Right lobe of liver (tissue), 4 donors: Measurements from ENCODE around the gene TUBA8.

Experiments
- POLR2A ChIP-seq: fragments of 450-650 bp; IDR thresholded peaks from one replicate; pipeline ENCODE4 v1.6.1; 2017; ENCODE audit warnings: antibody characterized with exemption, mild to moderate bottlenecking
- TF ChIP-seq, protein P1 (sequence below), 4 donors: fragments of 200-600 bp in 3 of 4; fragments of 450-650 bp in 1 of 4; IDR thresholded peaks; one replicate each; pipeline versions ENCODE4 v1.5.1 to v1.8.0; 2016 to 2022; ENCODE audit warnings: antibody characterized with exemption in 4 of 4, mild to moderate bottlenecking in 2 of 4
- donor health status: DM: no; HTN: no; CAD: no.
- donor health status: DM: no; HTN: no; CAD: no.
- donor health status: DM: no; HTN: yes; CAD: no.

DNA sequence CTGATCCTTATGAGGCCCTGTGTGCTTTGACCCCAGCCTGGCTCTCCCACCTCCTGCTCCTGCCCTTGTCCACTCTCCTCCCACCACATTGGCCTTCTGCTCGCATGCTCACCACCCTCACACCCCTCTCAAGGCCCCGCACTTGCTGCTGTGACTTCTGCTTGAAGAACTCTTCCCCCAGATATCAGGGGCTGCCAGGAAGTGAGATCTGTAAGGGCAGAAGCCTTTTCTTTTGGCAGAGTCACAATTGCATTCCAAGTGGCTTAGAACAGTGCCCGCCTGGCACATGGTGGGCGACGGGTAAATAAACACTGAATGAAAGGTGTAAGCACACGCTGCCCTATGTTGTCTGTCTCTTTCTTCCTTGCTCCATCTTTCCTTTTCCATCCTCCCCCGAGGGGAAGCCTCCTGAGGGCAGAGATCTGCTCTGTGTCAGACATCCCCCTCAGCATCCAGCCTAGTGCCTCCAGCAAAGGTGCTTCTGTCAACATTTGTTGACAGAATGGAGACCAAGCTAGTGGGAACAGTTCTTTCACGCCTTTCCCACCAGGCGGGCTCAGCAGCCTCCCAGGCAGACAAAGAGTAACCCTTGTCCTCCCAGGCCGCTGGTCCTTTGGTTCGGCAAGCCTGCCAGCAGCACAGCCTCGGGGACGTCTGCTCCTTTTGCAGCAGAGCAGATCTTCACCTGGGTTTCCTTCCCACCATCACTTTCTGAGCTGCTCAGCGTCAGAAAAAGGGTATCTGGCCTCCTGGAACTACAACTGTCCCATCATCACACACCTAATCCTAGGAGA is 42.9 kb upstream of the TUBA8 start:
- TF ChIP-seq POLR2A = no peak
- TF ChIP-seq, protein P1, sequence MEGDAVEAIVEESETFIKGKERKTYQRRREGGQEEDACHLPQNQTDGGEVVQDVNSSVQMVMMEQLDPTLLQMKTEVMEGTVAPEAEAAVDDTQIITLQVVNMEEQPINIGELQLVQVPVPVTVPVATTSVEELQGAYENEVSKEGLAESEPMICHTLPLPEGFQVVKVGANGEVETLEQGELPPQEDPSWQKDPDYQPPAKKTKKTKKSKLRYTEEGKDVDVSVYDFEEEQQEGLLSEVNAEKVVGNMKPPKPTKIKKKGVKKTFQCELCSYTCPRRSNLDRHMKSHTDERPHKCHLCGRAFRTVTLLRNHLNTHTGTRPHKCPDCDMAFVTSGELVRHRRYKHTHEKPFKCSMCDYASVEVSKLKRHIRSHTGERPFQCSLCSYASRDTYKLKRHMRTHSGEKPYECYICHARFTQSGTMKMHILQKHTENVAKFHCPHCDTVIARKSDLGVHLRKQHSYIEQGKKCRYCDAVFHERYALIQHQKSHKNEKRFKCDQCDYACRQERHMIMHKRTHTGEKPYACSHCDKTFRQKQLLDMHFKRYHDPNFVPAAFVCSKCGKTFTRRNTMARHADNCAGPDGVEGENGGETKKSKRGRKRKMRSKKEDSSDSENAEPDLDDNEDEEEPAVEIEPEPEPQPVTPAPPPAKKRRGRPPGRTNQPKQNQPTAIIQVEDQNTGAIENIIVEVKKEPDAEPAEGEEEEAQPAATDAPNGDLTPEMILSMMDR (IDR thresholded peaks at IDR 0.05) = no peak
